SK-N-MC (cell line): ENCODE measurements around the gene BABAM2.

ENCODE experiments used
- EZH2 ChIP-seq: fragments of 200-600 bp; sonication (generic); IDR thresholded peaks from one replicate; pipeline ENCODE4 v1.6.1; 2017; ENCODE audit warnings: antibody characterized with exemption
- FOXP2 ChIP-seq: optimal IDR thresholded peaks from 2 replicates; pipeline ENCODE3; 2011; ENCODE audit warnings: mild to moderate bottlenecking, moderate library complexity; ENCODE audit not compliant: insufficient read depth; ENCODE audit errors: extremely low read length, control extremely low read depth
- POLR2AphosphoS5 ChIP-seq: IDR thresholded peaks from 2 replicates; pipeline ENCODE4 v1.6.1; 2012; ENCODE audit warnings: mild to moderate bottlenecking, low read depth, low read length, borderline replicate concordance

DNA sequence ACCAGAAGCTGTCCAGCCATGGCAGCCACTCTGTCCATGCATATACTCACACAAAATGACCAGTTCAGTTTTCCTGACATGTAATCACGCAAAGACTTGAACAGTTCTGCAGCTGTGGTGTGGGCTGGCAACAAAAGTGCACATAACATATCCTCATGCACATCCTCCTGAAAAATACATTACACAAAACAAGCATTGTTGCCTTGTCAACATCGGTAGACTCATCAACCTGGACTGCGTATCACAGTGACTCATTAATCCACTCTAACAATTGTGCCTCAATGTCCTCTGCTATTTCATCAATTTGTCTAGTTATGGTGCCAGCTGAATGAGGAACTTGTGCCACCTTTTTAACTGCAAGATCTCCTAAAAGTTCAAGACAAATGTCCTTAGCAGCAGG, 19.8 kb upstream of the BABAM2 start:
- TF ChIP-seq EZH2 = no peak
- TF ChIP-seq POLR2AphosphoS5 = no peak
- no peak for TF ChIP-seq FOXP2
